ENCODE measurements around the gene TCAF1. TPM values are rescaled to one million over a fixed set of nuclear protein-coding genes. Genes with fewer than 3 reads are reported as not detected.

The TCAF1 gene
- 10 to 100 TPM; 15.8 to 21.0 TPM for total RNA-seq

DNA sequence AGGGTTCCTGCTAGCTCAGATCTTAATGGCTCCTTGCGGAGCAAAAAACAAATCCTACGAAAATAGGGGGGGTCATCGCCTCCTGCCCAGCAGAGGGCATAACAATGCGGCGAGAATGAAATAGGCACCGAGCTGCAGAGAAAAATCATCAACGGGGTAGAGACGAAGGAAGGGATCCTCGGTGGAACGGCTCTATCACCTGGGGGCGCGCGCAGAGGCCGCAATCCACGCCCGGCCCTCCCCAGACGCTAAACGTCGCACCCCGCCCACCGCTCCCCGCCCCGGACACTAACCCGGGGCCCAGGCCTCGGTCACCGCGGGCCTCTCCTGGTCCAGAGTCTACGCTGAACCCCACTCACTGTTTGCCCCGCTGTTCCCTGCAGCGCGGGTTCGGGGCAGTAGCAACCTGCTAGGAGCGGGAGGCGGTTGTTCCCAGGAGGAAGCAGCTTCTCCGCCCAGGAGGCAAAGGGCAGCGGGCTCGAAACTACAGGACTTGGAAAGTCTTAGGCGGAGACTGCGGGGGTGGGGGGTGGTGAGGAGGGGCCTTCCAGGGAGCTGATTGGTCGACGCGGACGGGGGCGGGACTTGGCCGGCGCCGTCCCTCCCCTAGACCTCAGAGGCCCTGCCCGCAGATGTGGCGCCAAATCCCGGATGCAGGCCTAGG, at the start of gene TCAF1:
TSS of gene TCAF1 (minus strand) at position 509 of the 664 bp plus-strand sequence. CDS start 25,568 bp downstream, outside the sequence.
- Histone ChIP-seq H3K4me1 (peaks cover 34% of the 10 kb centered on the region), H3K4me3 (peak within 1 kb of the TSS; percentile 63 to 81), H3K27ac (peak within 1 kb of the TSS; percentile 92 to 97 (median 96)), H3K36me3 (replicated peaks in 1 of 2; ENCODE audit: insufficient read depth in 1 of 2, low read depth in 2 of 2) (no peaks in the 10 kb centered on the region), H3K27me3 (no peaks in the 10 kb centered on the region), H3K9me3 (no peaks in the 10 kb centered on the region)
- 0 to 1% methylated on average over 25 to 48 of the region's 50 CpGs for WGBS, 2 donors
- peak; percentile 66 to 89 (median 88) for TF ChIP-seq POLR2A (IDR thresholded peaks at IDR 0.05)
- TF ChIP-seq, protein P1, sequence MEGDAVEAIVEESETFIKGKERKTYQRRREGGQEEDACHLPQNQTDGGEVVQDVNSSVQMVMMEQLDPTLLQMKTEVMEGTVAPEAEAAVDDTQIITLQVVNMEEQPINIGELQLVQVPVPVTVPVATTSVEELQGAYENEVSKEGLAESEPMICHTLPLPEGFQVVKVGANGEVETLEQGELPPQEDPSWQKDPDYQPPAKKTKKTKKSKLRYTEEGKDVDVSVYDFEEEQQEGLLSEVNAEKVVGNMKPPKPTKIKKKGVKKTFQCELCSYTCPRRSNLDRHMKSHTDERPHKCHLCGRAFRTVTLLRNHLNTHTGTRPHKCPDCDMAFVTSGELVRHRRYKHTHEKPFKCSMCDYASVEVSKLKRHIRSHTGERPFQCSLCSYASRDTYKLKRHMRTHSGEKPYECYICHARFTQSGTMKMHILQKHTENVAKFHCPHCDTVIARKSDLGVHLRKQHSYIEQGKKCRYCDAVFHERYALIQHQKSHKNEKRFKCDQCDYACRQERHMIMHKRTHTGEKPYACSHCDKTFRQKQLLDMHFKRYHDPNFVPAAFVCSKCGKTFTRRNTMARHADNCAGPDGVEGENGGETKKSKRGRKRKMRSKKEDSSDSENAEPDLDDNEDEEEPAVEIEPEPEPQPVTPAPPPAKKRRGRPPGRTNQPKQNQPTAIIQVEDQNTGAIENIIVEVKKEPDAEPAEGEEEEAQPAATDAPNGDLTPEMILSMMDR (IDR thresholded peaks at IDR 0.05), result peak in 4 of 7 experiments; percentile 35 to 54 (median 42)
- intact Hi-C loops (cut with DNase I), result no loop called here
- DNase-seq (peak; percentile 96 to 97 (median 97)), ATAC-seq (peak; percentile 97)

- Histone ChIP-seq H3K4me3 (no peak overlapping the region), H3K27me3 (no peaks in the 10 kb centered on the region), H3K36me3 (replicated peaks in 1 of 2; ENCODE audit: insufficient read depth in 1 of 2, low read depth in 2 of 2) (no peaks in the 10 kb centered on the region), H3K27ac (no peak overlapping the region), H3K9me3 (no peaks in the 10 kb centered on the region), H3K4me1 (no peaks in the 10 kb centered on the region)
- ATAC-seq, result no peak
- WGBS, 2 donors, result 44 to 75% methylated on average over 2 of the region's 2 CpGs
- no peak for DNase-seq
- no peak for TF ChIP-seq POLR2A (IDR thresholded peaks at IDR 0.05)
- TF ChIP-seq, protein P1 (IDR thresholded peaks at IDR 0.05), result no peak
- intact Hi-C loops (cut with DNase I), result no loop called here
These were observed 46.8 kb upstream of the TCAF1 start for GRCh38 chr7:143948733-143949132.

- Histone ChIP-seq H3K27ac (no peak overlapping the region), H3K36me3 (replicated peaks in 1 of 2; ENCODE audit: insufficient read depth in 1 of 2, low read depth in 2 of 2) (no peaks in the 10 kb centered on the region), H3K4me1 (no peaks in the 10 kb centered on the region), H3K9me3 (no peaks in the 10 kb centered on the region), H3K27me3 (no peaks in the 10 kb centered on the region), H3K4me3 (no peak overlapping the region)
- 49 to 69% methylated on average over 2 of the region's 2 CpGs for WGBS, 2 donors
- no peak for TF ChIP-seq POLR2A (IDR thresholded peaks at IDR 0.05)
- TF ChIP-seq, protein P1 (IDR thresholded peaks at IDR 0.05), result no peak
- intact Hi-C loops (cut with DNase I), result no loop called here
- no peak for DNase-seq
- ATAC-seq, result no peak
These were observed 45.1 kb upstream of the TCAF1 start for GRCh38 chr7:143947111-143947510.

DNA sequence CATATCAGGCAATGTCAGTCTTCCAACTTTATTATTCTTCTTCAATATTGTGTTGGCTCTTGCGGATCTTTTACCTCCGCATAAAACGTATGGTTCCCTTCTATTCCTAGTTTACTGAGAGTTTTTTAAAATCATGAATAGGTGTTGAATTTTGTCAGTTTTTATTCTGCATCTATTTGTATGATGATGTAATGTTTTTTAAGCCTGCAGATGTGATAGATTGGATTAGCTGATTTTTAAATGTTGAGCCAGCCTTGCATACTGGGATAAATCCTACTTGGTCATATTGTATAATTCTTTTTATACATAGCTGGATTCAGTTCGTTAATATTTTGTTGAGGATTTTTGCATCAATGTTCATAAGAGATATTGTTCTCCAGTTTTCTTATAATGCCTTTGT, 43.4 kb upstream of the TCAF1 start:
- WGBS, 2 donors, result 88% methylated on average over 4 of the region's 4 CpGs
- DNase-seq (no peak), ATAC-seq (no peak)
- Histone ChIP-seq H3K27ac (no peak overlapping the region), H3K36me3 (replicated peaks in 1 of 2; ENCODE audit: insufficient read depth in 1 of 2, low read depth in 2 of 2) (no peaks in the 10 kb centered on the region), H3K4me3 (no peak overlapping the region), H3K4me1 (no peaks in the 10 kb centered on the region), H3K9me3 (no peaks in the 10 kb centered on the region), H3K27me3 (no peaks in the 10 kb centered on the region)
- intact Hi-C loops (cut with DNase I), result no loop called here
- TF ChIP-seq, protein P1 (IDR thresholded peaks at IDR 0.05), result no peak
- no peak for TF ChIP-seq POLR2A (IDR thresholded peaks at IDR 0.05)

All from body of pancreas (tissue), 4 donors.